NOMO-1 (cell line): ENCODE data around the gene RECK.
"Not testable (repeated sequence)": the region's sequence is repeated elsewhere in the genome, so short reads cannot be mapped to it uniquely, and the experiment has no call there.

Experiments
- DNase-seq, 2 experiments: peaks; one replicate each; lab custom pipeline; 2025; ENCODE audit not compliant: unreplicated experiment in 2 of 2; lab: John Stamatoyannopoulos, UW

RECK gene

DNA sequence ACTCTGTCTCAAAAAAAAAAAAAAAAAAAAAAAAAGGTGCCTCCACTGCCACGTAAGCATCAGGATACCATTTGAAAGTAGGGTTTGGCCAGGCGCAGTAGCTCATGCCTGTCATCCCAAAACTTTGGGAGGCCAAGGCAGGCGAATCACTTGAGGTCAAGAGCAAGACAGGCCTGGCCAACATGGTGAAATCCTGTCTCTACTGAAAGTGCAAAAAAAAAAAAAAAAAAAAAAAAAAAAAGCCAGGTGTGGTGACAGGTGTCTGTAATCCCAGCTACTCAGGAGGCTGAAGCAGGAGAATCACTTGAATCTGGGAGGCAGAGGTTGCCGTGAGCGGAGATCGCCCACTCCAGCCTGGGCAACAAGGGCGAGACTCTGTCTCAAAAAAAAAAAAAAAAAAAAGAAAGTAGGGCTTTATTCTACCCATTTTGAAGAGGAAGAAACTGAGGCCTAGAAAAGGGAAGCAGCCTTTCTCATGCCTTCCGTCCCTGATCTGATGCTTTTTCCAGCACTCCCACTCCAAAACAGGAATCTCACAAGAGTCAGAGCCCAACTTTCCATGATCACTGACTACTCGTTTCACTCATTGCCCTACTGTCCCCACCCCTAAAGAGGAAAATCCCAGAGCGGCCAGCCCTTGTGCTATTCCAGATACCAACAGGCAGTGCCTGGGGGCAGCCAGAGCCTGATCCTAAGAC lies 116.2 kb downstream of the RECK start:
- DNase-seq = no peak

DNA sequence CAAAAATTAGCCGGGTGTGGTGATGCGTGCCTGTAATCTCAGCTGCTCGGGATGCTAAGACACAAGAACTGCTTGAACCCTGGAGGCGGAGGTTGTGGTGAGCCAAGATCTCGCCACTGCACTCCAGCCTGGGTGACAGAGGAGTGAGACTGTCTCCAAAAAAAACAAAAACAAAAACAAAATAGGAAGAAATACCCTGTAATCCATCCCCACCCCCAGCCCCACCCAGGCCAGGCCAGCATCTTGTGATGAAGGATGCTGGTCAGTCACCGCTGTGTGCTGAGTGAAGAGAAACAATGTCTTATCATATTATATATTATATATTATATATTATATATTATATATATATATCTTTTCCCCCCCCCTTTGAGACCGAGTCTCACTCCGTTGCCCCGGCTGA lies 117.0 kb downstream of the RECK start:
- DNase-seq = no peak

DNA sequence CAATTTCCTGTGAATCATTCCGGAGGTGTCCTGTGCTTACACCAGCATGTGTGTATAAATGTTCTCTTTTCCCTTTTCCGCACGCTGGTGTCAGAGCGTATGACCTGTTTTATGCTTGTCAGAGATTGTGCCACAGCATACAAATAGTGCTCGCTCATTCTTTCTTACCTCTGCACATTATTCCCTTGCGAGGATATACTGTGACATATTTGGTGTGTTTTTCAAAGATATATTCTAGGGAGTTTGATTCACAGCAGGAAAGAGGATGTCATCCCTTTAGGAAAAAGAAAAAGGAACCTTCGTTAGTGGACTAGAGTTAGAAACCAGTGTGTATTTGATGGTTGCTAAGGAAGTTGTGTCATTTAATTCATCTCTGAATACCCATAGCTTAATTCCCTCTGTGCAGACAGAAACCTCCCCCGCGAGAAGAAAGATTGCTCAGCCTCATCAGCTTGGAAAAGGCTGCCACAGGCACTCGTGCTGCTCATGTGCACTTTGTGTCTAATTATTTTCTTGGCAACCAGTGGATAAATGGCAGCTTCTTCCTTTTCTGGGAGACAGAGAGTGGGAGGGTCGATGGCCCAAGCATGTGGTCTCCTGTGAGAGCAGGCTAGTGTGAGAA lies 117.7 kb downstream of the RECK start:
- DNase-seq = peak; percentile 55 to 92

DNA sequence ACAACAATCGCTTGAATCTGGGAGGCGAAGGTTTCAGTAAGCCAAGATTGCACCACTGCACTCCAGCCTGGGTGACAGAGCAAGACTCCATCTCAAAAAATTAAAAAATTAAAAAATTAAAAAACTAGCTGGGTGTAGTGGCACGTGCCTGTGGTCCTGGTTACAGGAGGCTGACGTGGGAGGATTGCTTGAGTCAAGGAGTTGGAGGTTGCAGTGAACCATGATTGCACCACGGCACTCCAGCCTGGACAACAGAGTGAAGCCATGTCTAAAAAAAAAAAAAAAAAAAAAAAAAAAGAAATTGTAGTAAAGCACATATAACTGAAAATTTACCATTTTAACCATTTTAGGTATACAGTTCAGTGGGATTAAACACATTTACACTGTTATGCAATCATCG lies 119.4 kb downstream of the RECK start:
- no peak for DNase-seq

DNA sequence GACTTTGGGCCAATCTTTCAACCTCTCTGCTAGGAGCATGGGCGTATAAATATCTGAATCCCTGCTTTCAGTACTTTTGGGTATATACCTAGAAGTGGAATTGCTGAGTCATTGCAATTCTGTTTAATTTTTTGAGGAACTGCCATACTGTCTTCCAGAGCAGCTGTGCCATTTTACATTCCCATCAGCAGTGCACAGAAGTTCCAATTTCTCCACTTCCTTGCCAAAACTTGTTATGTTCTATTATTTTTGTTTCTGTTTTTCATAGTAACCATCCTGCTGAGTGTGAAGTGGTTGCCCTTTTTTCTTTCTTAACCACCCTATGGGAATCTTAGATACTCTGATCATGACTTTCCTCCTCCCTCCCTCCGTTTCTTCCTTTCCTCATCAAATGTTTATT lies 121.4 kb downstream of the RECK start:
- peak in 1 of 2 experiments; percentile 66 for DNase-seq

DNA sequence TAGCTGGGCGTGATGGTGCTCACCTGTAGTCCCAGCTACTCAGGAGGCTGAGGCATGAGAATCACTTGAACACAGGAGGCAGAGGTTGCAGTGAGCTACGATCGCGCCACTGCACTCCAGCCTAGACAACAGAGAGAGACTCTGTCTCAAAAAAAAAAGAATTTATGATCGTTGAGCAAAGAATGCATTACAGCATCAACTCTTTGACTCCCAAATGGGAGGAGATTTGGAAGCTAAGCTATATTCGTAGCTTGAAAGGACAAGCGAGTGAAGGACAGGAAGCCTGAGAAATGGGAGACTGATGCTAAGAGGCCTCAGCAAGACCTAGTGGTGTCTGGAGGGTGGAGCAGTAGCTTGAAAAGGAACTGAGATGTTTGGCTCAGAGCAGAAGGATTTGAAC lies 122.2 kb downstream of the RECK start:
- no peak for DNase-seq

DNA sequence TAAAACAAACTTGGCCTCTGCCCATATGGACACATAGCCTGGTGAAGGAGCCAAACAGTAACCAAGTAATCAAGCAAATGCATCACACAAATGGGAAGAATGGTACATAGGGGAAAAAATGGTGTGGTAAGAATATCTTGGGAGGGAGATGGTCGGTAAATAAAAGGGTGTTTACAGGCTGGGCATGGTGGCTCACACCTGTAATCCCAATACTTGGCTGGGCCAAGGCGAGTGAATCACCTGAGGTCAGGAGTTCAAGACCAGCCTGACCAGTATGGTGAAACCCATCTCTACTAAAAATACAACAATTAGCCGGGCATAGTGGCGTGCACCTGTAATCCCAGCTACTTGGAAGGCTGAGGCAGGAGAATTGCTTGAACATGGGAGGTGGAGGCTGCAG lies 122.8 kb downstream of the RECK start:
- DNase-seq = not testable (repeated sequence)

DNA sequence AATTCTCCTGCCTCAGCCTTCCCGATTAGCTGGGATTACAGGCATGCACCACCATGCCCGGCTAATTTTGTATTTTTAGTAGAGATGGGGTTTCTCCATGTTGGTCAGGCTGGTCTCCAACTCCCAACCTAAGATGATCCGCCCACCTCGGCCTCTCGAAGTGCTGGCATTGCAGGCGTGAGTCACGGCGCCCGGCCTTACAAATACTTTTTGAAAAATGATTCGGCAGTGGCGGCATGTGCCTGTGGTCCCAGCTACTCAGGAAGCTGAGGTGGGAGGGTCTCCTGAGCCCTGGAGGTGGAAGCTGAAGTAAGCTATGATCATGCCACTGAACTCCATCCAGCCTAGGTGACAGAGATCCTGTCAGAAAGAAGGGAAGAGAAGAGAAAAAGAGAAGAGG lies 123.4 kb downstream of the RECK start:
- not testable (repeated sequence) for DNase-seq

DNA sequence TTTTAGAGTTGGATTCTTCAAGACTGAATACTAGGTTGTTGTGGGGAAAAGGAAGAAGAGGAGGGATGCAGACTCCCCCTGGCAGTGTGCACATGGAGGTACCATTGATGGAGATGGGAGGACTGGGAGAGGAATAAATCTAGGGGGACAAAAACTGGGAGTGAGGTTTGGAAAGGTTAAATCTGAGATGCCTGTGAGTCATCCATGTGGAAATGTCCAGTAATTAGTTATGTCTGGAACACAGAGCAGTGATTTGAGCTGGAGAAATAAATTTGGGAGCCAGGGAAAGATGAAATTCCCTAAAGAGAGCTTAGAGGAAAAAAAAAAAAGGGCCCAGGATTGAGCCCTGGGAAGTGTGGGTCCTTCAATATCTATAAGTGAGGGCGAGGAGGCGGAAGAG lies 124.5 kb downstream of the RECK start:
- no peak for DNase-seq

DNA sequence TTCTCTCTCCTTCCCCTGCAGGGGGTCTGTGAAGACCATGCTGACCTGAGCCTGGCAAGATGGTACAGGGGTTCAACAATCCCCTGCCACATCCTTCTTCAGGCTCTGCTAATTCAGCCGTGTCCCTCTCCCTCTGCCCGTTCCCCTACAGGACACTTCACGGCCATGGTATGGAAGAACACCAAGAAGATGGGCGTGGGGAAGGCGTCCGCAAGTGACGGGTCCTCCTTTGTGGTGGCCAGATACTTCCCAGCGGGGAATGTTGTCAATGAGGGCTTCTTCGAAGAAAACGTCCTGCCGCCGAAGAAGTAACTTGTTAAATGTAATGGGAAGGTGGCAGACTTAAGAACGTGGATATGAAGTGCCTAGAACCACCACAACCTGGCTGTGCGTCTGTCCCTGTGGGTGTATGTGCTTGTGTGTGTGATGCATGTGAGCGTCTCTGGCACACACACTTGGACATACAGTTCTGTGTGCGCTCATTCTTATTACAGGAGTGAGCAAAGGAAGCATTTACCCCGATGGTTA lies 125.6 kb downstream of the RECK start:
- DNase-seq = no peak

DNA sequence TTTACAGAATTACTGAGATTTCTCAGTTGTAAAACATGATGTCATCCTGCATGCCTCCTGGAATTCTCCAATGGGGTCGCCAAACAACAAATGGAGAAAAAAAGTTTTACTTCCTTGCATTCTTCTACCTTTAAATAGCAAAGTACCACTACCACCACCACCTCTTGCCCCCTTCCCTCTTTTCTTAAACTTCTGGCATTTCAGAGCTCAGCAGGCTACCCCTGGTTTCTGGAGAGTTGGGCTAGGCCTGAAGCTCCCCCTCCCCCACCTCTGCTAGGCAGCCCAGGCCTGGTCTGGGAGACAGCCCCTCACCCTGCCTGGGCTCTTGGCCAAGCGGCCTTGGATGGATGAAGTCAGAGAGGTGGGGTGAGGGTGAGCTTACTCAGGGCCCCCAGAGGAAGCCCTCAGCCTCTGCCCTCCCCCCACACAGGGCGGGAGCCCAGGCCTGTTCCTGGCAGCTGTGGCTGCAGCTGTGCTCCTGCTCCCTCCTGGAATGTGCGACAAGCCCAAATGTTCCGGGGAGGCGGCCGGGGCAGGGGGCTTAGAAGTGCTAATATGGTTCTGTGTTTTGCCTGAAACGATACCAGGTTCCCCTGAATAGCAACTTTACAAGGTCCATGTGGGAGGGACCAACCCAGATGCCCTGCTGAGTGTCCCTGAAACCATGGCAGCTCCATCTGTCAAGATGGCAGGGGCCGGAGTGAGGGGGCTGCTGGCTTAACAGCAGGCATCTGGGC lies 126.5 kb downstream of the RECK start:
- DNase-seq = no peak

DNA sequence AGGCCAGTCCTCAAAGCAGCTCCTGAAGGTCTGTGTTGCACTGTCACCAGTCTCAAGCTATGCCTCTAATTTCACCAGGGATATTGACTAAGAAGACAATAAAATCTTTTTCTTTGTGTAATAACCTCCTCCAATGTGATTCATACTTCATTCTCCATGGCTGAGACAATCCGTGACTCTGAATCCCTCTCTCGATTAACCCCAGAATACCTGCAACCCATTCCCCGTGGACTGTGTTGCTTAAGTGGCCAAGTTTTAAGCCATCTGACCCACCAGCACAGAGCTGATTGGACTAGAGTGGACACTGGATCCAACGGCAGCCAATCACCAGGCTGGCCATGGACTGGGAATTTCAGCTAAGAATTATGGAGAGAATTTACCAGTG lies 127.1 kb downstream of the RECK start:
- DNase-seq = no peak

DNA sequence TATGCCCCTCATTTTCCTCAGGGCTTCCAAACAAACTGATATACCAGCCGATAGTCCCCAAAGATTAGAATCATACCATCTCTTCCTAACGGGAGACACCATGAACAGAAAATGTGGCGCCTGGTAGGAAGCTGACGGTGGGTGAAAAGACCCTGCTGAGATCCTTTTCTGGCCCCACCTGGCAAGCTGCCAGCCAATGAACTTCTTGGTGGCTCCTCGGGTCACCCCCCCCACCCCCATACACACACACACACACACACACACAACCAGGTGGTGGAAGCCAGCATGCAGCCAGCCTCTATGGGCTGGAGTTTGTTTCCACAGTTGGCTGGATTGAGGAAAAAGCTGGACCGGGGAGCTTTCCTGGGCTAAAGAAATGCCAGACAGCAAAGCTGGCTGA lies 127.7 kb downstream of the RECK start:
- DNase-seq = no peak

DNA sequence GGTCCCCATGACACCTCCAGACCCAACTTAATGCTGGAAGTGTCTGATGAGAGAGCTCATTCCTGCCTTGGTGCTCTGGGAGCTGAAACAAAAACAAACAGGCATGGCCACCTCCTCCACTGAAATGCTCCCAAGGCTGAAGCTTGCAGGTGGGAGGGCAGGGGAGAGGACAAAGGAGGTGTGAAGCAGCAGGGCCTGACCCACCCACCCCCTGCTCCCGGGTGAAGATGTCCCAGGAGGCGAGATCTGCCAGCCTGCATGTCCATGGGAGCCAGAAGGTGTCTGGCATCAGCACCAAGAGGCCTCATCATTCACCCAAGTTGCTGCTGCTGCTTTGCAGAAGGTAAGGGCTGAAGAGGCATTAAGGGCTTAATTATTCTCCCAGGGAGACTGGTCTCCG lies 128.3 kb downstream of the RECK start:
- DNase-seq = no peak

DNA sequence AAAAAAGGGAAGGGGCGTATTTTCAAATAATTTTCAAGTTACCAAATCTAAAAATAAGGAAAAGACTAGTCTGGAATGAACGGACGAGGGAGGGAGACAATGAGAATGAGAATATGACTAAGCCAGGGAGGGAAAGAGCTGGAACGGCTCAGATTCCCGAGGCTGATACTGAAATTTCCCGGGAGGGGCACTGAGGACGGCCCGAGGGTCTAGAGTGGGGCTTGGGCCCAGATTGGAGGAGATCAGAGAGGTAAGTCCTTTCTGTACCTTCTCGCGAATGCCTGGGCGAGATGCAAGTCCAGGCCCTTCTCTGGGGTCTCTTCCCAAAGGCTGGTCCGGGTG lies 129.1 kb downstream of the RECK start:
- DNase-seq = no peak

DNA sequence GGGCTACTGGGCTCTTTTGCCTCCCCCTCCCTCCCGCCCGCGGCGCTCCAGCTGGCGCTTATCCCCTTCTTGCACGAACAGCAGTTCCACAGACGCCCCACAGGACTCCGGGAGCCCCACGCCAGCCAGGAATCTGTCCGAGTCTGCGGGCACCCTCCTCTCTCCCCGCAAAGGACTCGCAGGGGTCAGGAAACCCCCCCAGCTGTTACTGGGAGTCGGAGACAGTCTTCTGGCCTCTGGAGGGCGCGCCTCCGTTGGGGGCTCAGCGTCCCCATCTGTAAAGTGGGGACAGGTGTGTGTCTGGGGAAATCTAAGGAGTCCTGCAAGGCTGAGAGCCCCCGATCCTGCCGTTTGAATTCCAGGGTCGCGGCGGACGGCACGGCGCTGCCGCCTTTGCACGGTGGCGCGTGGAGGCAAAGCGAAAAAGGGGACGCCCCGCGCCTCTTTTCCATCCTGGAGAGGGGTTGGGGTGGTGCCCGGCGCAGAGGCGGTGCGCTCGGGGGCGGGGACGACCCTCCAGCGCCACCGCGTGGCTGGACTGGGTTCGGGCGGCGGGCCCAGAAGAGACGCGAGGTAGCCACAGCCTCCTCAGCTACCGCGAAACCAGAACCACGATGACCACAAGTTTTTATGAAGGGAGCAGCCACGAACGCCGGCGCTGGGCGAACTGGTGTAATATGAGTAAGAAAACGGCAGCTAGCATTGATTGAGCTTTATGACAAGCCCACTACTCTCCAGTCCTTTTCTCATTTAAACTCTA lies 129.6 kb downstream of the RECK start:
- peak; percentile 90 to 95 for DNase-seq

DNA sequence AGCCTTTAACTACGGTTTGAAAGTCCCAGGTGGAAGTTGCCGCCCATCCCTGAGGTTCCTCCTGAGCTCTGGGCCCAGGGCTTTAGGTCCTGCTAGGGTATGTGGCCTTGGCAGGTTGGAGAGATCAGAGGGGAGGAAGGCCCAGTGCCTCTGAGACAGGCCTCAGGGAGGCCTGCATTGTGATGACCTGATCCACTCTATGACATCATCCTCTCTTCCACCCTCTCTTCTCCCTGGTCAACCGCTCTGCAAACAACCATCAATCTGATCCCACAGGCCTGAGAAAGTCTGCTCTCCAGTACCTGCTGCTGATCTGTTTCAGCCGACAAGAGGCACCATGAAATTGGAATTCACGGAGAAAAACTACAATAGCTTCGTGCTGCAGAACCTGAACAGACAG lies 132.5 kb downstream of the RECK start, which contains the start of gene CCIN:
Gene CCIN, plus strand, starts transcription at position 223 of the 400 bp plus-strand sequence. Its CDS starts 115 bp downstream, at position 338.
- no peak for DNase-seq

DNA sequence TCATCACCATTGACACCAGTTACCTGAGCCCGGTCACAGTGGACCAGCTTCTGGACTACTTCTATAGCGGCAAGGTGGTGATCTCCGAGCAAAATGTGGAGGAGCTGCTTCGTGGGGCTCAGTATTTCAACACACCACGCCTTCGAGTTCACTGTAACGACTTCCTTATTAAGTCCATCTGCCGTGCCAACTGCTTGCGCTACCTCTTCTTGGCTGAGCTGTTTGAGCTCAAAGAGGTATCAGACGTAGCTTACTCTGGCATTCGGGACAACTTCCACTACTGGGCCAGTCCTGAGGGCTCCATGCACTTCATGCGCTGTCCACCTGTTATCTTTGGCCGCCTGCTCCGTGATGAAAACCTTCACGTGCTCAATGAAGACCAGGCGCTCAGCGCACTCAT lies 133.0 kb downstream of the RECK start:
- peak; percentile 85 to 90 for DNase-seq

DNA sequence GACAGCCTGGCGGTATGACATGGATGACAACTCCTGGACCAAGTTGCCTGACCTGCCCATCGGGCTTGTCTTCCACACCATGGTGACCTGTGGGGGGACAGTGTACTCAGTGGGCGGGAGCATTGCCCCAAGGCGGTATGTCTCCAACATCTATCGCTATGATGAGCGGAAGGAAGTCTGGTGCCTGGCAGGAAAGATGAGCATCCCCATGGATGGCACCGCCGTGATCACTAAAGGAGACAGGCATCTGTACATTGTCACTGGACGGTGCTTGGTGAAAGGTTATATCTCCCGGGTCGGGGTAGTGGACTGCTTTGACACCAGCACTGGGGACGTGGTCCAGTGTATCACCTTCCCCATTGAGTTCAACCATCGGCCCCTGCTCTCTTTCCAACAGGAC lies 133.8 kb downstream of the RECK start:
- DNase-seq = no peak

DNA sequence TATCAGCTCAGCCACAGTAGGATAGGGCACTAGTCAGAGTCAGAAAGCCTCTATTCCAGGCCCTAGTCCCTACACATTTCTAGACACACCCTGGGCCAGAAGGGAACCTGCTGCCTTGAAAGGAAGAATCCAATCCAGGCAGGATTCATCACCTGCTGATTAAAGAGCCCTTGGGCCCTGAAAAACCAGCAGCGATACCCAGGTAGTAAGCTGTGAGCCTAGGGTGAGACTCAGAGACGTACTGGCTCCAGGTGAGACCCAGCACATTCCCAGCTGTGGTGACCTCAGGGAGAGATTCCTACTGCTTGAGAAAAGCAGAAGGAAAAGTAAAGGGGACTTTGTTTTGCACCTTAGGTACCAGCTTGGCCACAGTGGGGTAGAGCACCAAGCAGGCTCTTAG lies 137.1 kb downstream of the RECK start:
- no peak for DNase-seq
